Esophagus squamous epithelium (tissue), 4 donors: Measurements from ENCODE around the gene MAML3.

ENCODE experiments used
- POLR2A ChIP-seq, 4 donors: fragments of 450-650 bp; IDR thresholded peaks; one replicate each; pipeline ENCODE4 v1.6.1; 2017; ENCODE audit warnings: antibody characterized with exemption in 4 of 4, mild to moderate bottlenecking in 4 of 4, moderate library complexity in 3 of 4
- TF ChIP-seq, protein P1 (sequence below), 6 experiments: fragments of 450-650 bp in 4 of 6; fragments of 200-600 bp in 2 of 6; sonication (generic) in 2 of 6; IDR thresholded peaks; one replicate each; pipeline ENCODE4 v1.5.1; 2016 to 2019; ENCODE audit warnings: antibody characterized with exemption in 6 of 6, mild to moderate bottlenecking in 4 of 6, moderate library complexity in 4 of 6

DNA sequence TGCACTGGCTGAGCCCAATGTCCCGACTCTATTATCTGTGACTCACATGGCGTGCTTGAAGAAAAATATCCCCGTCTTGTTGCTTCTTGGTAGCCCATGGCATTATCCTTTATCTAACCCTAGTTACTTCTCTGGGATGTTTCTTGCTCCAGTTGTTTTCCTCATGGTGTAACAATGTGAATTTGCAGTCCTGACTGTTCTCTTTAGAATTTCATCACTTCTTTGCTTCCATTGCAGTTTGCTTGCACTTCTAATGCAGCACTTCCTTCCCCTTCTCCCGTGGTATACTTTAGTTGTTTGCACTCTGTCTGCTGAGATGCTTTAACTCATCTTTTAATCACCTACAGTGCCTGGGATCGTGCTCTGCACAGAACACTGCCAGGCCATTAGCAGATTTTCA is 126.9 kb downstream of the MAML3 start:
- TF ChIP-seq, protein P1, sequence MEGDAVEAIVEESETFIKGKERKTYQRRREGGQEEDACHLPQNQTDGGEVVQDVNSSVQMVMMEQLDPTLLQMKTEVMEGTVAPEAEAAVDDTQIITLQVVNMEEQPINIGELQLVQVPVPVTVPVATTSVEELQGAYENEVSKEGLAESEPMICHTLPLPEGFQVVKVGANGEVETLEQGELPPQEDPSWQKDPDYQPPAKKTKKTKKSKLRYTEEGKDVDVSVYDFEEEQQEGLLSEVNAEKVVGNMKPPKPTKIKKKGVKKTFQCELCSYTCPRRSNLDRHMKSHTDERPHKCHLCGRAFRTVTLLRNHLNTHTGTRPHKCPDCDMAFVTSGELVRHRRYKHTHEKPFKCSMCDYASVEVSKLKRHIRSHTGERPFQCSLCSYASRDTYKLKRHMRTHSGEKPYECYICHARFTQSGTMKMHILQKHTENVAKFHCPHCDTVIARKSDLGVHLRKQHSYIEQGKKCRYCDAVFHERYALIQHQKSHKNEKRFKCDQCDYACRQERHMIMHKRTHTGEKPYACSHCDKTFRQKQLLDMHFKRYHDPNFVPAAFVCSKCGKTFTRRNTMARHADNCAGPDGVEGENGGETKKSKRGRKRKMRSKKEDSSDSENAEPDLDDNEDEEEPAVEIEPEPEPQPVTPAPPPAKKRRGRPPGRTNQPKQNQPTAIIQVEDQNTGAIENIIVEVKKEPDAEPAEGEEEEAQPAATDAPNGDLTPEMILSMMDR (IDR thresholded peaks at IDR 0.05): no peak
- TF ChIP-seq POLR2A (IDR thresholded peaks at IDR 0.05): no peak
